Fibroblast of the aortic adventitia (primary cell): ENCODE measurements around the gene LIPC. TPM values are rescaled to one million over a fixed set of nuclear protein-coding genes. Genes with fewer than 3 reads are reported as not detected.
A peak's percentile ranks its signal among the peaks of the same experiment; 100 is the strongest.

ENCODE experiments used
- DNase-seq: peaks from one replicate; pipeline ENCODE4 v3.0.0-alpha.2; 2010; ENCODE audit warnings: low read depth
- H3K4me3 ChIP-seq: 2 replicates; pipeline ENCODE4 v1.5.1; 2011; ENCODE audit warnings: low read depth, mild to moderate bottlenecking, control low read depth, low read length, moderate library complexity
- CTCF ChIP-seq: IDR thresholded peaks from 2 replicates; pipeline ENCODE4 v1.5.1; 2011; ENCODE audit warnings: mild to moderate bottlenecking, low read length, control low read depth, inconsistent platforms; ENCODE audit not compliant: insufficient read depth
- total RNA-seq: library from RNA; depleted of rRNA; stranded (reverse); fragments of >200 nt; gene quantifications from 2 replicates; pipeline ENCODE4 v1.2.3, GENCODE V29; 2012; ENCODE audit warnings: low replicate concordance

The LIPC gene
- total RNA-seq, 1 donor = 0.90 TPM

GRCh38 chr15:58410353-58410752, 21.4 kb upstream of the LIPC start:
- peak overlapping the region; percentile 26 for H3K4me3 ChIP-seq
- no peak for TF ChIP-seq CTCF
- peak; percentile 39 for DNase-seq

DNA sequence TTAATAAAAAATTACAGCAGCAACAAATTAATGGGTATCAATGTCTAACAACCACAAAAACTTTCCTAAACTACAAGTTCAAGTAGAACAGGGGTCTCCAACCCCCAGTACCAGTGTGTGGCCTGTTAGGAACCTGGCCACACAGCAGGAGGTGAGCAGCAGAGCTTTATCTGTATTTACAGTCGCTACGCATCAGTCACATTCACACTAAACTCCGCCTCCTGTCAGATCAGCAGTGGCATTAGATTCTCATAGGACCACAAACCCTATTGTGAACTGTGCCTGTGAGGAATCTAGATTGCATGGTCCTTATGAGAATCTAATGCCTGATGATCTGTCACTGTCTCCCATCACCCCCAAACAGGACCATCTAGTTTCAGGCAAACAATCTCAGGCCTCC, 18.5 kb upstream of the LIPC start:
- TF ChIP-seq CTCF = no peak
- no peak for DNase-seq
- H3K4me3 ChIP-seq = no peak overlapping the region

GRCh38 chr15:58415636-58416035, 16.2 kb upstream of the LIPC start:
- no peak overlapping the region for H3K4me3 ChIP-seq
- no peak for TF ChIP-seq CTCF
- peak; percentile 56 for DNase-seq

- H3K4me3 ChIP-seq = no peak overlapping the region
- TF ChIP-seq CTCF = no peak
- DNase-seq = no peak
Measured at GRCh38 chr15:58416963-58417362, 14.8 kb upstream of the LIPC start.

GRCh38 chr15:58418135-58418534, 13.7 kb upstream of the LIPC start:
- no peak for TF ChIP-seq CTCF
- DNase-seq = no peak
- H3K4me3 ChIP-seq = no peak overlapping the region

- no peak overlapping the region for H3K4me3 ChIP-seq
- no peak for TF ChIP-seq CTCF
- DNase-seq = no peak
Measured at GRCh38 chr15:58419803-58420524, 11.8 kb upstream of the LIPC start.

- DNase-seq = no peak
- H3K4me3 ChIP-seq = no peak overlapping the region
- TF ChIP-seq CTCF = no peak
Measured at GRCh38 chr15:58420579-58421043, 11.2 kb upstream of the LIPC start.
